Measurements from ENCODE around the gene ITFG2.
A peak's percentile ranks its signal among the peaks of the same experiment; 100 is the strongest.

The ITFG2 gene

GRCh38 chr12:2793561-2793960 is 18.9 kb upstream of the ITFG2 start:
- TF ChIP-seq CTCF (IDR thresholded peaks at IDR 0.05; ENCODE audit: low read depth, low read length) = no peak
- TF ChIP-seq EZH2phosphoT487 (IDR thresholded peaks at IDR 0.05; ENCODE audit: low read depth) = no peak
- H3K4me2 ChIP-seq (ENCODE audit: low read length) = no peak overlapping the region
- H3K4me1 ChIP-seq (ENCODE audit: low read length) = peaks cover 9% of the 10 kb centered on the region
- no peak overlapping the region for H3K4me3 ChIP-seq (ENCODE audit: low read length)
- peaks cover 38% of the 10 kb centered on the region for H3K79me2 ChIP-seq (ENCODE audit: low read length)
- peaks cover 10% of the 10 kb centered on the region for H3K27me3 ChIP-seq (ENCODE audit: low read depth, low read length)
- peaks cover 17% of the 10 kb centered on the region for H3K36me3 ChIP-seq (replicated peaks; ENCODE audit: low read depth, low read length)
- no peak overlapping the region for H3K9ac ChIP-seq (ENCODE audit: low read length)
- H4K20me1 ChIP-seq (ENCODE audit: insufficient read depth, low read length) = peaks cover 21% of the 10 kb centered on the region; the same call in 1 of the 2 replicates
- H3K27ac ChIP-seq (ENCODE audit: low read length) = no peak overlapping the region
- no peak overlapping the region for H2AFZ ChIP-seq (ENCODE audit: low read depth, low read length)
- H3K9me3 ChIP-seq (ENCODE audit: insufficient read depth, low read length) = no peaks in the 10 kb centered on the region

GRCh38 chr12:2794191-2794735 is 18.2 kb upstream of the ITFG2 start:
- Histone ChIP-seq H3K27me3 (ENCODE audit: low read depth, low read length) (peaks cover 5% of the 10 kb centered on the region), H2AFZ (ENCODE audit: low read depth, low read length) (no peak overlapping the region), H3K9me3 (ENCODE audit: insufficient read depth, low read length) (no peaks in the 10 kb centered on the region), H3K4me3 (ENCODE audit: low read length) (peak overlapping the region; percentile 93), H3K4me1 (ENCODE audit: low read length) (peaks cover 9% of the 10 kb centered on the region), H3K9ac (ENCODE audit: low read length) (peak overlapping the region; percentile 81; the same call in 1 of the 2 replicates), H3K27ac (ENCODE audit: low read length) (no peak overlapping the region), H4K20me1 (ENCODE audit: insufficient read depth, low read length) (peaks cover 21% of the 10 kb centered on the region; the same call in 1 of the 2 replicates), H3K36me3 (replicated peaks; ENCODE audit: low read depth, low read length) (peaks cover 24% of the 10 kb centered on the region), H3K79me2 (ENCODE audit: low read length) (peaks cover 41% of the 10 kb centered on the region), H3K4me2 (ENCODE audit: low read length) (peak overlapping the region; percentile 73)
- TF ChIP-seq CTCF (IDR thresholded peaks at IDR 0.05; ENCODE audit: low read depth, low read length) (no peak), EZH2phosphoT487 (IDR thresholded peaks at IDR 0.05; ENCODE audit: low read depth) (no peak)

GRCh38 chr12:2794736-2795289 is 17.7 kb upstream of the ITFG2 start, which contains the start of gene FKBP4:
FKBP4 (plus strand) TSS chr12:2794970; CDS start chr12:2795140, 170 bp downstream.
- Histone ChIP-seq H4K20me1 (ENCODE audit: insufficient read depth, low read length) (peaks cover 21% of the 10 kb centered on the region; the same call in 1 of the 2 replicates), H3K9me3 (ENCODE audit: insufficient read depth, low read length) (no peaks in the 10 kb centered on the region), H3K27ac (ENCODE audit: low read length) (peak within 1 kb of the TSS; percentile 48), H3K36me3 (replicated peaks; ENCODE audit: low read depth, low read length) (peaks cover 29% of the 10 kb centered on the region), H3K79me2 (ENCODE audit: low read length) (peaks cover 41% of the 10 kb centered on the region), H3K4me3 (ENCODE audit: low read length) (peak within 1 kb of the TSS; percentile 93), H3K4me1 (ENCODE audit: low read length) (peaks cover 9% of the 10 kb centered on the region), H3K4me2 (ENCODE audit: low read length) (peak within 1 kb of the TSS; percentile 99), H3K9ac (ENCODE audit: low read length) (peak within 1 kb of the TSS; percentile 81), H2AFZ (ENCODE audit: low read depth, low read length) (peak within 1 kb of the TSS; percentile 57; the same call in 1 of the 2 replicates), H3K27me3 (ENCODE audit: low read depth, low read length) (0 out of 2 replicates have a peak, but pooled peaks cover under 1% of the 10 kb centered on the region)
- no peak for TF ChIP-seq CTCF (IDR thresholded peaks at IDR 0.05; ENCODE audit: low read depth, low read length)
- no peak for TF ChIP-seq EZH2phosphoT487 (IDR thresholded peaks at IDR 0.05; ENCODE audit: low read depth)

Data from OCI-LY3 (cell line).